ENCODE measurements around the gene ICAM3. TPM values are rescaled to one million over a fixed set of nuclear protein-coding genes. Genes with fewer than 3 reads are reported as not detected.

Gene ICAM3
- total RNA-seq, 2 donors from 2014 or later, result 143 to 145 TPM

DNA sequence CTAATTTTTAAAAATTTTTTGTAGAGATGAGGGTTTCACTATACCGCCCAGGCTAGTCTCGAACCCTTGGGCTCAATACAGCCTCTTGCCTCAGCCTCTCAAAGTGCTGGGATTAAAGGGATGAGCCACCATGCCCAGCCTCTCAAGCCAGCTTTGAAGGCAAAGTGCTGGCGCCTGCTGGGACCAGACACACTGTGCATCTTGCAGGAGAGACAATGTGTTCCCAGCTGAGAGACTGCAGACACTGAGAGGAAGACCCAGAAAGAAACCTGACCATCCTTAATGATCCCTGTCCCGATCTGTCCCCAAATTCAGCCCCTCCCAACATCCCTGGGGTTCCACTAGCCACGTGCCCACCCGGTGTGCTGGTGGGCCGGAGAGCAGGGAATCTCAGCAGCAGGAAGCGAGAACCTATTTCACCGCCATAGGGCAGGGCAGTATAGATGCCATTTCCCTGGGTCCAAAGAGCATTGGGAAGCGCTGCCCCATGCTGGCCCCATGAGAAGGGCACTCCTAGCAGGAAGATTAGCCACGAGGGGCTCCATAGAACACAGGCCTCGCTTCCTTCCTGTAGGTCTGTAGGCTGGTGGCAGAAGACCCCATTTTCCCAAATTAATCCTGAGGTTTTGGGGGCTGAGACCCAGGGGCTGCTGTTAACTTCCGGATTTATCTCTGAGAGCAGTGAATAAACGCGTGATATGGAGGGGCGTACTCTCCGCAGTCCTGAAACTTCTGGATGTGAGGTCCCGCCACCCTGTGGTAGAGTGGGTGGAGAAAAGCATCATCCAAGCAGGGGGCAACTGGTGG lies 7.1 kb downstream of the ICAM3 start:
- no peak for DNase-seq (ENCODE audit: low spot score in 2 of 2)
- Mint-ChIP-seq H3K36me3 (peaks cover 30 to 32% of the 10 kb centered on the region in 2 donors), H3K9me3 (no peaks in the 10 kb centered on the region)

DNA sequence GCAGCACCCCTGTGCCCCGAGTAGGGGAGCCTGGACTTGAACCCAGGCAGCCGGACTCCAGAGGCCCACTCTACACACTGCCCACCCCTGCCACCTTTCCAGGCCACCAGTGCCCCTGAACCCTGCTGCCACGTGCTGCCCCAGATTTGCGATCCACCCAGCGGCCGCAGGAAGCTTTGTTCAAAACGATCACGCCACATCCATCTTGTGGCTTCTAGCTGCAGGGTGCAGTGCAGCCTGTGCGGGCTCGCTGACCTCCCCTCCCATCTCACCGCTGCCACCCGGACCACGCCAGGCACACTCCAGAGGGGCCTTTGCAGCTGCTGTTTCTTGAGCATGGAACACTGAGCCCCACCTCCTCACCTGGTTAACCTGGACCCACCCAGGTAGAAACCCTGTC lies 9.9 kb downstream of the ICAM3 start:
- no peak for ATAC-seq
- DNase-seq (ENCODE audit: low spot score in 2 of 2), result no peak
- H3K9me3 Mint-ChIP-seq, result no peaks in the 10 kb centered on the region
- H3K36me3 Mint-ChIP-seq, result peaks cover 30 to 32% of the 10 kb centered on the region in 2 donors
- peak overlapping the region in 1 of 2 donors; percentile 37 for H3K27ac Mint-ChIP-seq

More for the DNA sequence above, 7.1 kb downstream of the ICAM3 start:
- ATAC-seq, result no peak
- H3K27ac Mint-ChIP-seq, result peak overlapping the region; percentile 95 to 96

DNA sequence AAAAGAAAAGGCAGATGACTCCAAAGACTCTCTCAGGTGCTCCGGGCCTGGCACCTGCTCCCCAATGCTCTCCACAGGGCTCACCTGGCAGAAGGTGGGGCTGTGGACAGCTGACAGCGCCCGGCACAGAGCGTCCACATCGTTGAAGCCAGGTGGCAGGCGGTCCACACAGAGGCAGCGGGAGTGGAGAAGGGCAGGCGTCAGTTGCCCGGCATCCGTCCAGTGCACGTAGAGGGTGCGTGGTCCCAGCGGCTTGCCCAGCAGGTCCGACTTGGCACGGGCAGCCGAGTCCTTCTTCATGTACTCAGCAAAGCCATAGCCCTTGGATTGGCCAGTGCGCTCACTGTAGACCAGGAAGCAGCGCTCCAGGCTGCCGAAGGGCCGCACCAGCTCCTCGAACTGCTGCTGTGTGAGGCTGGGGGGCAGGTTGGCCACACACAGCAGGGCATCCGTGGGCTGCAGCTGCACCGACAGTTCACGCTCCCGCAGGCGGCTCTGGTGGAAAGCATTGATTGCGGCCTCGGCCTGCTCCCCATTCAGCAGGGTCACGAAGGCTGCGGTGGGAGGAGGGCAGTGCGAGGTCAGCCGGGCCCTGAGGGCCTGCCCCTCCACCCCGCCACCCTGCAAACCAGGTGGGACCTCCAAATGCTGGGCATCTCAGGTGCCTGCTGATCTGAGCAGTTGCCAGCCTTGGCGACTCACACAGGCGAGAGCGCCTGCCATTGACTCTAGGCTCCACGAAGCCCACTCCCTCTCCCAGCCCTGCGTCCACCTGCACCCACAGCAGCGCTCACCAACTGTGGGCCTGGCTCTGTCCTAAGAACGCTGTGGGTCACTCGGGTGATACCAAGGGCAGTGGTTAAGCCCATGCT lies 10.6 kb downstream of the ICAM3 start:
- H3K9me3 Mint-ChIP-seq, result no peaks in the 10 kb centered on the region
- ATAC-seq, result no peak
- H3K36me3 Mint-ChIP-seq, result peaks cover 24 to 26% of the 10 kb centered on the region in 2 donors
- H3K27ac Mint-ChIP-seq, result no peak overlapping the region
- no peak for DNase-seq (ENCODE audit: low spot score in 2 of 2)

- no peak overlapping the region for H3K27ac Mint-ChIP-seq
- ATAC-seq (no peak), DNase-seq (ENCODE audit: low spot score in 2 of 2) (no peak)
- peaks cover 16 to 18% of the 10 kb centered on the region in 2 donors for H3K36me3 Mint-ChIP-seq
- H3K9me3 Mint-ChIP-seq, result no peaks in the 10 kb centered on the region
Observed at GRCh38 chr19:10327793-10328192, 11.6 kb downstream of the ICAM3 start.

DNA sequence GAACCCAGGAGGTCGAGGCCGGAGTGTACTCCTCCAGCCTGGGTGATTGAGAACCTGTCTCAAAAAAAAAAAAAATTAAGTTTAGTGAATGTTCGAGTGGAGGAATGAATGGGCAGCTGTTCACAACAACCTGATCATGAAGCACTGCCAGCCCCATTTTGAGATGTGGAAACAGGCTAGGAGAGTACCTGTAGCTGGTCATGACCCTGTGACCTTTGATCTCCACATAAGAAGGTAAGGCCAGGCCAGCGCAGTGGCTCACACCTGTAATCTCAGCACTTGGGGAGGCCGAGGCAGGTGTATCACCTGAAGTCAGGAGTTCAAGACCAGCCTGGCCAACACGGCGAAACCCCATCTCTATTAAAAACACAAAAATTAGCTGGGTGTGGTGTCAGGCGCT lies 13.7 kb downstream of the ICAM3 start:
- no peak for DNase-seq (ENCODE audit: low spot score in 2 of 2)
- ATAC-seq, result no peak
- Mint-ChIP-seq H3K36me3 (peaks cover 8 to 10% of the 10 kb centered on the region in 2 donors), H3K9me3 (no peaks in the 10 kb centered on the region), H3K27ac (no peak overlapping the region)

GRCh38 chr19:10321874-10322835 lies 17.3 kb downstream of the ICAM3 start:
- Mint-ChIP-seq H3K27ac (peak overlapping the region in 1 of 2 donors; percentile 6), H3K36me3 (peaks cover 0 to 8% of the 10 kb centered on the region in 2 donors), H3K9me3 (no peaks in the 10 kb centered on the region)
- peak; percentile 11 to 17 for ATAC-seq
- no peak for DNase-seq (ENCODE audit: low spot score in 2 of 2)

- Mint-ChIP-seq H3K9me3 (no peaks in the 10 kb centered on the region), H3K27ac (no peak overlapping the region), H3K36me3 (peaks cover 0 to 10% of the 10 kb centered on the region in 2 donors)
- DNase-seq (ENCODE audit: low spot score in 2 of 2) (no peak), ATAC-seq (peak in 1 of 2 donors; percentile 14)
Observed at GRCh38 chr19:10321417-10321797, 18.0 kb downstream of the ICAM3 start.

DNA sequence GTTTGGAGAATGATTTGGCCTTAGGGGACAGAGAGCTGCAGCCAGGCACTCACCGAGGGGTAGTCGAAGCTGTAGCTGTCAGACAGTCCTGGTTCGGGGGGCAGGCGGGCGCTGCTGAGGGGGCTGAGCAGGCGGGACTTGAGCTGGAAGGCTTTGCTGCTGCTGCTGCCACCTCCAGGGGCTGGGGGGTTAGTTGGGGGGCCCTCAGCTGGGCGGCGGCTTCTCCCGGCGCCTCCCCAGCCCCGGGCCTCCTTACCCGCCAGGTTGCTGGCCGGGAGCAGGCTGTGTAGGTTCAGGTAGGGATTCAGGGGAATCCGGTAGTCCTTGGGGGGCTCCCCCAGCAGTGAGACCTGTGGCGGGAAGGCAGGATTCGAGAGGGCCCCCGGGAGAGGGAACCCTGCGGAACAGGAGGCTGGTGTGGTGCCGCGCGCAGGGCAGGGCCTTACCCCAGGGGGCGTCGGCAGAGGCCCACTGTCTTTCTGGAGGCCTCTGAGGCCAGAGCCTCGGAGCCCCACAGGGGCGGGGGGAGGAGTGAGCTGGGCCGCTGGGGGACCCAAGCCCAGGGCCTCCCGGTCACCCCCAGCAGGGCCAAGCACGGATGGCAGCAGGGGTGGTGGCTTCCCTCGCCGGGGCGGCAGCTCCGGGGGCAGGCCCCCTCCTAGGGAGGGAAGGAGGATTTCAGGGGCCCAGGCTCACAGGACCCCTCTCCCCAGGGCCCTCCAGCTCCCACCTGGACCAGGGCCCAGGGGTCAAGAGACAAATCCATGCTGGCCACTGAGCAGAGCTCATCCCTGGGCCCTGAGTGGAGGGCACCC lies 18.6 kb downstream of the ICAM3 start:
- H3K9me3 Mint-ChIP-seq, result no peaks in the 10 kb centered on the region
- H3K27ac Mint-ChIP-seq, result peak overlapping the region in 1 of 2 donors; percentile 38
- DNase-seq (ENCODE audit: low spot score in 2 of 2), result no peak
- ATAC-seq, result peak in 1 of 2 donors; percentile 11
- peaks cover 0 to 16% of the 10 kb centered on the region in 2 donors for H3K36me3 Mint-ChIP-seq

- Mint-ChIP-seq H3K27ac (peak overlapping the region in 1 of 2 donors; percentile 55), H3K9me3 (no peaks in the 10 kb centered on the region), H3K36me3 (peaks cover 7 to 24% of the 10 kb centered on the region in 2 donors)
- ATAC-seq (no peak), DNase-seq (ENCODE audit: low spot score in 2 of 2) (no peak)
Observed at GRCh38 chr19:10318807-10319682, 20.4 kb downstream of the ICAM3 start.

DNA sequence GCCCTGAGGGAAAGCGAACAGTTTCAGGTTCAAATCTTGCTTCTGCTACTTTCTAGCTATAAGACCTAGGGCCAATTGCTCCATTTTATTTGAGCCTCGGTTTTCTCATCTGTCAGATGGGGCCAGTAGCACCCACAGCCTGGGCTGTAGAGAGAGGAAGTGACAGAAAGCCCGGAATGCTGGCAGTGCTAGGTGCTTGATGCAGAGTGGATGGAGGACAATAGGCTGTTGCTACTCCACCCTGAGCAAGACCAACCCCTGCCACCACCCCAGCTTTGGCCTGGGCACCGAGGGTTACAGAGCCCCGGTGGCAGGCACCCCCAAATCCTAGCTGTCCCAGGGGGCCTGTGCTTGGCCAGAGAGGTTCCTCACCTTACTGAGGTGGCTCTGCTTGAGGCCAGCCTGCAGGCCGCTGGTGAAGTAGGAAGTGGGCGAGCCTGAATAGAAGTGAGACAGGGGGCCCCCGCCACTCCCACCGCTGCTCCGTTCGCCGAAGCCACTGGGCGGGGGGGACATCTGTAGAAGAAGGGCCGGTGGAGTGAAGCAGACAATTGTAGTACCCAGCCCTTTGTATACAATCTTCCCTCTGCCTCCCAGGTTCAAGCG lies 21.5 kb downstream of the ICAM3 start:
- no peak overlapping the region for H3K27ac Mint-ChIP-seq
- ATAC-seq, result no peak

DNA sequence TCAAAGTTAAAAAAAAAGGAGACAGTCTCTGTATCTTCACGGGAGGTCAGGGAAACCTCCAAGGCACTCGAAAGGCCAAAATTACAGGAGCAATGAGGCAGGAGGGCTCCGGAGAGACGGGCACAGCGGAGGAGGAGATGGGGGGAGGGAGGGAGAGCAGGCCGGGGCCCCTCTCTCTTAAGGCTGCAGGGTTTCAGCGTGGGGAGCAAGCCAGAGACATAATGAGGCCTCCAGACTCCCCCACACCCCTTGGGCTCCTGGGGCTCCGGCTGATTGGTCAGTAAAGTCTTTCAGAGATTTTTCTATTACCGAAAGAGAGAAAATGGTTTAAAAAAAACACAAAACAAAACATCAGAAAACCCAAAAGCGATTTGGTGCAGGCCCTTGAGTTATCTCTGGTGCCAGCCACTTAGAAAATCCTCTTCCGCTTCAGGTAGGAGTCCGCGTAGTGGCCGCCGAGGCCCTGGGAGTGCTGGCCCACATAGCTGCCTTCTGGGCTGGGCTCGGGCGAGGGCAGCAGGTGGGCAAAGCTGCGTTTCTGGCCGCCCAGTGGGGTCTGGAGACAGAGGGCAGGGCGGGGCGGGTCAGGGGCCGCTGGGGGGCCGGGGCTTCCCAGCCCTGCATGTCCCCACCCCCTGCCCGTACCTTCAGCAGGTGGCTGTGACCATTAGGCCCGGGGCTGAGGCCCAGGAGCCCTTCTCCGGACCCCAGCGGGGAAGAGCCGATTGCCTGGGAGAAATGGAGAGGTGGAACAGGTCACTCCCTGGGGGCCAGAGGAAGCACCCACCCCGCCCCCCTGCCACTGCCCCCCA lies 22.2 kb downstream of the ICAM3 start:
- Mint-ChIP-seq H3K27ac (no peak overlapping the region), H3K36me3 (peaks cover 11 to 24% of the 10 kb centered on the region in 2 donors), H3K9me3 (no peaks in the 10 kb centered on the region)
- DNase-seq (ENCODE audit: low spot score in 2 of 2) (no peak), ATAC-seq (no peak)

More for the DNA sequence above, 21.5 kb downstream of the ICAM3 start:
- no peaks in the 10 kb centered on the region for H3K9me3 Mint-ChIP-seq
- H3K36me3 Mint-ChIP-seq, result peaks cover 11 to 24% of the 10 kb centered on the region in 2 donors
- DNase-seq (ENCODE audit: low spot score in 2 of 2), result no peak

DNA sequence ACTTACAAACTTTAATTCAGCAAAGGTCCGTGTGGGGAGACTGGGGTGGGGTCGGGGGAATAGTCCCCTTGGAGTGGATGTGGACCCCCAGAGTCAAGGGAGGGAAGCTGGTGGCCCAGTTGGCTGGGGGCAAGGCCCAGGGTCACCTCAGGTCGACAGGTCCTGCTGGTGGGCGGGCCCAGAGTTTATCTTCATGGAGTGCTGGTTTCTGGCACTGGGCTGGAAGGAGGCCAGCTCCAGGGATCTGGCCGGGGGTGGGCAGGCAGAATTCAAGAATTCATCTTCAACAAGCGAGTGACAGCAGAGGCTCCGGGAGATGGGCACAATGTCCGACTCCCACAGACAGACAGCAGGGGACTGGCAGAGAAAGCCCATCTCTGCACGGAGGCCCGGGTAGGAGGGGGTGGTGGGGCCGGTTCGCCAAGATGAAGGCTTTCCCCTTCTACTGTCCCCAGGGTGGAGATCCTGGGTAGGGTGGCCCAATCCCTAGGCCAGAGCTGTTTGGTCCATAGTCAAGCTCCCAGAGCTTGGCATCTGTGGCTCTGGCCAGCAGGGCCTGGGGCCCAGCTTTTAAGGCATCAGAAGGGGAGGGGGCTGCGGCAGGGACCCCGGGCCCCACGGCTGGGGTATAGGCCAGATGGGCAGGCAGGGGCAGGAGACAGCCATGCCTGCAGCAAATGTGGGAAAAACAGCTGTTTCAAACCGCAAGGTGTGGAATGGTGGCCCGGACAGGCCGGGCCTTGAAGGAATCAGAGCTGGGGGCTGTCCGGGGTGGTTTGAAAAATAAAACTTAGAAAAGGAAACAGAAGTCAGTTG lies 23.0 kb downstream of the ICAM3 start:
- H3K36me3 Mint-ChIP-seq, result peaks cover 11 to 24% of the 10 kb centered on the region in 2 donors
- DNase-seq (ENCODE audit: low spot score in 2 of 2) (no peak), ATAC-seq (peak in 1 of 2 donors; percentile 13)
- peak overlapping the region; percentile 65 to 93 for H3K27ac Mint-ChIP-seq
- H3K9me3 Mint-ChIP-seq, result no peaks in the 10 kb centered on the region
